Embryonic facial prominence (tissue), 1 donor: ENCODE results near the gene ZNF664.

Source experiments
- DNase-seq: peaks from one replicate; pipeline ENCODE4 v3.0.0-alpha.2; 2016; ENCODE audit errors: extremely low spot score

The ZNF664 gene

GRCh38 chr12:124032265-124032886 is 59.4 kb downstream of the ZNF664 start:
- peak; percentile 47 for DNase-seq

- DNase-seq = no peak
These were observed 60.8 kb downstream of the ZNF664 start for GRCh38 chr12:124033859-124034258.

DNA sequence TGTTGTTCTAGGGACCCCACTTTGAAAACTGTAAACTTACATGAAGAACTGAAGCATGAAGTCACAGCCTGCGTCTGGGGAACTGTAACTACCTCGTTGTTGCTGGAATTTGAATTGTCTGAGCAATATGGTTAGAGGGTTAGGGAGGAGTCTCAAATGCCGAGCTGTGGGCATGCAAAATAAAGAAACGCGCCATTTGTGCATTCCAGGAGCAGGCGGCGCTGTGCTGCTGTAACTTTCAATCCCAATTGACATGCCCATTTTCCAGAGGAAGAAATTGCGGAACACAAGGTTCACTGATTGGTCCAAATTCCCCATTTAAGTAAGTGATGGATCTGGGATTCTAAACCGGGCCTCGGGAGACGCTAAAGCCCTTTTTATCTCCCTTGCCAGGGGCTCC is 61.3 kb downstream of the ZNF664 start:
- DNase-seq = no peak

GRCh38 chr12:124035163-124035562 is 62.1 kb downstream of the ZNF664 start:
- no peak for DNase-seq

- no peak for DNase-seq
These were observed 63.2 kb downstream of the ZNF664 start for GRCh38 chr12:124036171-124036598.

DNA sequence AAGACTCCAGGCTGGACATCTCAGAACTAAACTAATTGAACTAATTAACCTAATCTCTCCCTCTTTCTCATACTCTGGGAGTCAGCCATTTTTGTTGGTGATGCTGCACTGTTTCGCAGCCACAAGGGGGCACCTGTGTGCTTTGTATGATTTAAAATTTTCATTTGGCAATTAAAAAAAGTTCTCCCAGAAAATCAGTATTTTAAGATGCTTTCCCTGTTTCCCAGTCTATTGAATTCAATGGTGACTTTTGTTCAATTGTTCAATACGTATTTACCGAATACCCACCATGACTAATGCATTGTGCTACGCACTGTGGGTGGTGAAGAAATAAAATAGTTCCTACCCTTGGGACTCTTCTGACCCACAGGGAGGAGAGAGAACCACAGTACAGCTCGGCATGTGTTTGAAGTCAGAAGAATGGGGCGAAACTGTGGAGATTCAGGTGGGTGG is 63.7 kb downstream of the ZNF664 start:
- peak; percentile 37 for DNase-seq

DNA sequence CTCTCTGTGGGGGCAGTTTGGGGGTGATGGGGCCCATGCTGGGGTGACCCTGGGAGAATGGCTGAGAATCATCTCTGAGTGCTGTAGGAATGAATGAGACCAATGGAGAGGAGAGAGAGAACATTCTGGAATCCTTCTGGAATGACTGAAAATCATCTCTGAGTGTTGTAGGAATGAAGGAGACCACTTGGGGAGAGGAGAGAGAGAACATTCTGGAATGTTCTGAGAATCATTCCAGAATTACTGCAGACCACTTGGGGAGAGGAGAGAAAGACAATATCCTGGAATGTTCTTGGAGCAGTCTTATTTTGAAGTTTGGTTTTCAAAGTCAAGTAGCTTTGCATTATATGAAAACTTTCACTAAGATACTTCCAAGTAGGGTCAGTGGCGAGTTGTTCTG is 64.3 kb downstream of the ZNF664 start:
- DNase-seq = no peak

- no peak for DNase-seq
These were observed 66.3 kb downstream of the ZNF664 start for GRCh38 chr12:124039276-124039675.

DNA sequence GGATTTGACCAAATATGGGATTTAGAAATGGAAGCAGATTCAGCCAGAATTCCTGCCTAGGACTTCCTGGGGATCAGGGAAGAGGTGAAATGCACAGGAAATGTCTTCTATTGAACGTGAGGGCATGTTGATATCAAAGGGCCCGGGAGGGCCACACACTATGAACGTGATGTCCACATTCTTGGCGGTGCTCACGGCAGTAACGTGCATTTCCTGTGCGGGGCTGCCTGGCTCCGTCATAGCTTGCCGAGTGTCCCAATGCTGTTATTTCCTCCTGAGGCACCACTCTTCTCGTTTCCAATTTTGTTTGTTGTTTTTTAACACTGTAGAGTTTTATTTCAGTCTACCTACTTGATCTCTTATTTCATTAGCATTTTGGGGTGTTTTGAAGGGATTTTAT is 67.3 kb downstream of the ZNF664 start:
- DNase-seq = no peak

- no peak for DNase-seq
These were observed 67.7 kb downstream of the ZNF664 start for GRCh38 chr12:124040737-124041136.

DNA sequence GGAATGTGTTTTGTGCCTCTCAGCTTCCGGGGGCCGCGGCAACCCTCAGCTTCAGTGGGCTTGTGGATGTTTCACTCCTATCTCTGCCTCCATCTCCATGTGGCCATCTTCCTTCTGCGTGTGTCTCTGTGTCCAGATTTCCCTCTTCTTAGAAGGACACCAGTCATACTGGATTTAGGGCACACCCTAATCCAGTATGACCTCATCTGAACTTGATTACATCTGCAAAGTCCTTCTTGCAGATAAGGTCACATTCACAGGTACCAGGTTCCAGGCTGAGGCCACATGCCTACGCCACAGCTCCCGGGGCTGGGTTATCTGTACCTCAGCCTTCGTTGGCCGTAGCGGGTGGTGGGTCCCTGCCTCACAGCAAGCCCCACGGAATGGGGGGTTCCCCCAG is 68.9 kb downstream of the ZNF664 start:
- DNase-seq = no peak

- no peak for DNase-seq
These were observed 71.0 kb downstream of the ZNF664 start for GRCh38 chr12:124044021-124044420.

DNA sequence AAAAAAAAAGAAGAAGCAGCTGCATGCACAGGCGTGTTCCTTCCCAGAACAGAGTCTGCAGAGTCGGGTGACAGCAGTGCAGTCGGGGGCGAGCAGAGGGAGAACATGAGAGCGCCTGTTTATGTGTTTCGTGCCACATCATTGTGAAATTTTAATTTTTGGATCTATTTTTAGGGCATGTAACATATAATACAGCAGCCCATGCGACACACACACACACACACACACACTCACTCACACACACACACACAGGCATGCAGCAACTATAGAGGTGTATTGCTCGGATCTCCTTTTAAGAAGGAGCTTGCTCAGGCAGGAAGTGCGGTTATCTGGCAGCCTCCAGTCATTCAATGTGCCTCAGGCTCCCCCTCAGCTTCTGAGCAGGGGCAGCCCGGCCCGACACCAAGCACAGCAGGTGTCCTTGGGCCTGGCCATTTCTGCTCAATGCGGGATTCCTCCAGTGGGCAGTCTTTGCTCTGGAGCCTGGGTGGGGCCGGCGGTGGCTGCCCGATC is 71.8 kb downstream of the ZNF664 start:
- no peak for DNase-seq

DNA sequence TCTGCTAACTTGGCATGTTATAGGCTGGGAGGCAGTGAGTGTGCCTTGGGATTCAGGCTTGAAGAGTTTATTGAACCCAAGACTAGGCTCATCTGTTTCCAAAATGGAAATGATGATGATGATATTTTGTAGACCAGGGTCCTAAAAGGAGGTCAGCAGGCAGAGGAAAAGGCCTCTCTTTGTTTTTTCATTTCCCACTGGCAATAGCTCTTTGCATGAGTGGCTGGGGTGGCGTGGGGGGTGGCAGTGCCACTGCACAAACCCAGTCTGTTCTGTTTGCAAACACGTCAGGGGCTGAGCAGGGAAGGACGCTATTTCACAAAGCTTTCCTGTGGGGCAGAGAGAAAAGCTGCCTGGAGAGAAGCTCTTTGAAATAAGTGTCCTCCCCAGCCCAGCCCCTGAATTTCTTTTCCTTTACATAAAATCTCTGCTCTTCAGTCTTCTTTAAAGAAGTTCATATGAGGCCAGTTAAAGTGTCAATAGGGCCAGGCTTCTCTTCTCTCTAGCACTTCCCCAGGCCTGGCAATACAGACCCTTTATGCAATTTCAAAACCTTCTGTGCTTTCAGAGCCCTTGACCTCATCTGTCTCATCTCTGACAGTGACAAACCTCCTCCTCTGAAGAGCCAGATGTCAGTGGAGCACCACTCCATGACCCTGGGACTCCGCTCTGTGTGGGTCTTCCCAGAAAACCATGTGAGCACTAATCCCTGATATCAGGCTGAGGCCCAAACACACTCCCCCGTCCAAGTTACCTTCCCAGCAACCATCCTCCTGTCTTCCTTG is 72.8 kb downstream of the ZNF664 start:
- DNase-seq = no peak

GRCh38 chr12:124046456-124046740 is 73.4 kb downstream of the ZNF664 start:
- DNase-seq = no peak

- no peak for DNase-seq
These were observed 74.1 kb downstream of the ZNF664 start for GRCh38 chr12:124047045-124047566.

GRCh38 chr12:124049451-124050094 is 76.6 kb downstream of the ZNF664 start:
- no peak for DNase-seq

DNA sequence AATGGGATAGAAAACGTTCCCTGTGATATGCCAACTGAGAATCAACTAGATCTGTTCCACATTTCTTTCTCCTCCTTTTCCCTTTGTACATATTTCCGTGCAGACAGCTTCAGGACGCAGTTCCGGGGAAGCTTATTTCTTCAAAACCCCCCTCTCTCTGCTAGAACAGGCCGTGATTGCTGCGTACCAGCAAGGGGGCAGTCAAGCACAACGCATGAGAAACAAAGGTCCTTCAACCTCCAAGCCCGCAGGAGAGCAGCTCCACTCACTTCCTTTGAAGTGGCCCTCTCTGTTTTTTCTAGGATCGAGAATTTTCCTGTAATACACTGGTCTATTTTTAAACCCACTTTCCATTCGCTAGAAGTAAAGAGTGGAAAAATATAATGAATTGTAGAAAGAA is 80.8 kb downstream of the ZNF664 start:
- peak; percentile 82 for DNase-seq

- no peak for DNase-seq
These were observed 82.1 kb downstream of the ZNF664 start for GRCh38 chr12:124055066-124055465.

- DNase-seq = no peak
These were observed 84.7 kb downstream of the ZNF664 start for GRCh38 chr12:124057691-124058090.

DNA sequence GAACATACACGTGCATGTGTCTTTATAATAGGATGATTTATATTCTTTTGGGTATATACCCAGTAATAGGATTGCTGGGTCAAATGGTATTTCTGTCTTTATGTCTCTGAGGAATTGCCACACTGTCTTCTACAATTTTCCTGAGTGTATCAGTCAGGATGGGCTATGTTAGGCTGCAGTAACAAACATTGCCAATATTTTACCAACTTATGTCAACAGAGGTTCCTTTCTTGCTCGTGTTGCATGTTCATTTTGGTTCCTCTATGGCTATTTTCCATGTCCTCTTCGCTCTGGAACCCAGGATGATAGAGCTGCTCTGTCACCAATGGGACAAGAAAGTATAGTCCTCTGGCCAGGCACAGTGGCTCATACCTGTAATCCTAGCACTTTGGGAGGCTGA is 86.7 kb downstream of the ZNF664 start:
- DNase-seq = no peak
